Retinal pigment epithelial cell (primary cell): ENCODE measurements around the gene COMP.

ENCODE experiments used
- DNase-seq: peaks from one replicate; pipeline ENCODE4 v3.0.0-alpha.2; 2010; ENCODE audit warnings: low read depth
- H3K4me3 ChIP-seq: 2 replicates; pipeline ENCODE4 v1.5.1; 2011; ENCODE audit warnings: mild to moderate bottlenecking, low read length, control low read depth, moderate library complexity
- TF ChIP-seq, protein P1 (sequence below): conservative IDR thresholded peaks from 2 replicates; pipeline ENCODE4 v1.5.1; 2011; ENCODE audit warnings: low read depth, low read length, control low read depth, inconsistent platforms

Gene COMP

DNA sequence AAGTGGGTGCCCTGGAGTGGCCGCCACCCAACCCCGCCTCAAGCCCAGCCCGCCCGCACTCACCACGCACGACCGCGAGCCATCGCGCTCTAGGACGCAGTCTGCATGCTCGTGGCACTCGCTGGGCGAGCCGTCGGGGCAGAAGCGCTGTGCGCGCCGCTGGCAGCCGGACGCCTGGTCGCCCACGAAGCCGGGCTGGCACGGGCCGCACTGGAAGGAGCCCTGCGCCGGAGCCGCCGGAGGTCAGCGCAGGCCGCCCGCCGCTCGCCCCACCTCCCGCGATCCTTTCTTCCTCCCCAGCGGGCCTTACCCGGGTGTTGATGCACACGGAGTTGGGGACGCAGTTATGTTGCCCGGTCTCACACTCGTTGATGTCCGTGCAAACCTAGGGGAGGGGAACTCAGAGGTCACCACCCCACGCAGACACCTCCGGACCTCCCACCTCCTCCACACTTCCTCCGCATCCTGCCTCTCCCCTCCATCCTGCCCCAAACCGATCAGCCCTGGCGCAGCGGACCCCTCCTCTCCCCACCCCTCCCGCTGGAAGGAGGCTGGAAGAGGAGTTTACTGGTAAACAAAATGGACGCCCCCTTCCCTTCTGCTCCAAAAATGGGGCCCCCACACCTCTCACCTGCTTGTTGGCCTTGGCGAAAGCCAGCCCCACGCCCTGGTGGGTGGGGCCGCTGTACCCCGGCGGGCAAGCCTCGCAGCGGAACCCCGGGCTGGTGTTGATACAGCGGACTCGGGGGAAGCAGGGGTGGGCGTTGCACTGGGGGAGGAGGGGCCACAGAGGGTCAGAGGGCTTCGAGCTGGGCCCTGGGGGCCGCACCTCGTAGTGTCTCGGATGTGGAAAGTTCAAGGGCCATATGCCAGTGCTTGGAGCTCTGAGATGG lies 2.3 kb downstream of the COMP start:
- TF ChIP-seq, protein P1, sequence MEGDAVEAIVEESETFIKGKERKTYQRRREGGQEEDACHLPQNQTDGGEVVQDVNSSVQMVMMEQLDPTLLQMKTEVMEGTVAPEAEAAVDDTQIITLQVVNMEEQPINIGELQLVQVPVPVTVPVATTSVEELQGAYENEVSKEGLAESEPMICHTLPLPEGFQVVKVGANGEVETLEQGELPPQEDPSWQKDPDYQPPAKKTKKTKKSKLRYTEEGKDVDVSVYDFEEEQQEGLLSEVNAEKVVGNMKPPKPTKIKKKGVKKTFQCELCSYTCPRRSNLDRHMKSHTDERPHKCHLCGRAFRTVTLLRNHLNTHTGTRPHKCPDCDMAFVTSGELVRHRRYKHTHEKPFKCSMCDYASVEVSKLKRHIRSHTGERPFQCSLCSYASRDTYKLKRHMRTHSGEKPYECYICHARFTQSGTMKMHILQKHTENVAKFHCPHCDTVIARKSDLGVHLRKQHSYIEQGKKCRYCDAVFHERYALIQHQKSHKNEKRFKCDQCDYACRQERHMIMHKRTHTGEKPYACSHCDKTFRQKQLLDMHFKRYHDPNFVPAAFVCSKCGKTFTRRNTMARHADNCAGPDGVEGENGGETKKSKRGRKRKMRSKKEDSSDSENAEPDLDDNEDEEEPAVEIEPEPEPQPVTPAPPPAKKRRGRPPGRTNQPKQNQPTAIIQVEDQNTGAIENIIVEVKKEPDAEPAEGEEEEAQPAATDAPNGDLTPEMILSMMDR = no peak
- no peak for DNase-seq
- no peak overlapping the region for H3K4me3 ChIP-seq

DNA sequence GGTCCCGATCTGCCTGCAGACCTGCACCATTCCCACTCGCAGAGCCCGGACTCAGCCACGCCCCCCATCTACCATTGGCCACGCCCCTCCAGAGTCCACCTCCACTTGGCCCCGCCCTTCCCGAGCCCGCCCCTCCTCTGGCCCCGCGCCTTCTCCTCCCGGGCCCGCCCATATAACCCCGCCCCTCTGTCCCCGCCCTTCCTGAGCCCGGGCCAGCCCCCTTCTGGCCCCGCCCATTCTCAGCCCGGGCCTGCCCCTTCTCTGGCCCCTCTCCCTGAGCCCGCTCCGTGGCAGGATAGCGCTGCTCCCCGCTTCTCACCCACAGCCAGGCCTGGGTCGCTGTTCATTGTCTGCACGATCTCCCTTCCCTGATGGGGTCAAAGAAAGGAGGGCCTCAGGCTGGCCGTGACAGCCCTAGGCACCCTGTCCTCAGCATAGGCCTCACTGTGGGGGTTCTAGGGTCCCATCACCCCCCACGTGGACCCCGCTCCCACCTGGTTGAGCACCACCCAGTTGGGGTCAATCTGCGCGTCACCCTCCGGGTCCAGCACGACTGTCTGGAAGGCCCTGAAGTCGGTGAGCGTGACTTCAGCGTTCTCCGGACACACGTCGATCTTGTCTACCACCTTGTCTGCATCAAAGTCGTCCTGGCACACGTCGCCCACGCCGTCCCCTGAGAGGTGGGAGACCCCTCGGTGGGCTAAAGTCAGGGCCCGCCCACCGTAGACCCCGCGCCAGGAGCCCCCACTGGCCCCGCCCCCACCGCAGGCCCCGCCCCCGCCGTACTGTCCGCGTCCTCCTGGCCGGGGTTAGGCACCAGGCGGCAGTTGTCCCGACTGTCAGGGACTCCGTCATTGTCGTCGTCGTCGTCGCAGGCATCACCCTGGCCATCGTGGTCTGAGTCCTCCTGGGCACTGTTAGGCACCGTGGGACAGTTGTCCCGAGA lies 5.7 kb downstream of the COMP start:
- TF ChIP-seq, protein P1 = no peak
- DNase-seq = no peak
- H3K4me3 ChIP-seq = no peak overlapping the region

DNA sequence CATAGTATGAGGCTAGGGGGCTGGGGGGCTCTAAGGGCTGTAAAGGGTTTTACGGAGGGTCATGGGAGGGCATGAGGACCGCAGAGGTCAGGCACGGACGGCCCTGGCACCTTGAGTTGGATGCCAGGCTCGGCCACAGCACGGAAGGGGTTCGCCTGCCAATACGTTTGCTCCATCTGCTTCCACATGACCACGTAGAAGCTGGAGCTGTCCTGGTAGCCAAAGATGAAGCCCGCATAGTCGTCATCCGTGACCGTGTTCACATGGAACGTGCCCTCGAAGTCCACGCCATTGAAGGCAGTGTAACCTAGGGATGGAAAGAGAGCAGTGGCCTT lies 6.4 kb downstream of the COMP start:
- TF ChIP-seq, protein P1 = no peak
- DNase-seq = no peak
- no peak overlapping the region for H3K4me3 ChIP-seq

DNA sequence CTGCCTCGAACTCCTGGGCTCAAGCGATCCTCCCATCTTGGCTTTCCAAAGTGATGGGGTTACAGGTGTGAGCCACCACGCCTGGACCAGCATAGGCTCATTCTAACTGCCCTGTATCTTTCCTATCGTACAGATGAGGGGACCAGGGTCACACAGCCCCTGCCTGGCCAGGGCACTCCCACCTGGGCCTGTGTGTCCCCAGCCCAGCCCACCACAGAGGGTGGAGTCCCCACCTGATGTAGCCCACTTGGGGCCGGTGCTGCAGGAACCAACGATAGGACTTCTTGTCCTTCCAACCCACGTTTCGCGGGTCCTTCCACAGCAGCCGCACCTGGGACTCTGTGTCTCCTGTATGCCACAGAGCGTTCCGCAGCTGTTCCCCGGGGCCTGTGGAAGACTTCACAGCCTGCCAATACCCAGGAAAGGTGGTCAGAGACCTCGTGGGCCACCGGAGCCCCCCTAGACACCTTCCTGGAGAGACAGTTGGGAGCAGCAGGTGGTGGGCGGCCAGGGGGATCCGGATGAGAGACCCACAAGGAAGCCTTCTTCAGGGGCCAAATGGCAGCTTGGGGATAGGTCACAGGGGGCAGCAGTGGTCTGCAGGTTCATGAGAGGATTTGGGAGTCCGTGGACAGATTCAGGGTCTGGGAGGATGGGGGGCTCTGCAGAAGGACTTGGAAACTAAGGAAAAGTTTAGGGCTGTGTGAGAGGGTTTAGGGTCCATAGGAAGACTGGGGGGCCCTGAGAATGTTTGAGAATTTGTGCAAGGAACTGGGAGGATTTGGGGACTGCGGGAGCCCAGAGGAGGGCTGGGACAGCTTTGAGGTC lies 6.9 kb downstream of the COMP start:
- no peak for DNase-seq
- no peak overlapping the region for H3K4me3 ChIP-seq
- TF ChIP-seq, protein P1 = no peak

DNA sequence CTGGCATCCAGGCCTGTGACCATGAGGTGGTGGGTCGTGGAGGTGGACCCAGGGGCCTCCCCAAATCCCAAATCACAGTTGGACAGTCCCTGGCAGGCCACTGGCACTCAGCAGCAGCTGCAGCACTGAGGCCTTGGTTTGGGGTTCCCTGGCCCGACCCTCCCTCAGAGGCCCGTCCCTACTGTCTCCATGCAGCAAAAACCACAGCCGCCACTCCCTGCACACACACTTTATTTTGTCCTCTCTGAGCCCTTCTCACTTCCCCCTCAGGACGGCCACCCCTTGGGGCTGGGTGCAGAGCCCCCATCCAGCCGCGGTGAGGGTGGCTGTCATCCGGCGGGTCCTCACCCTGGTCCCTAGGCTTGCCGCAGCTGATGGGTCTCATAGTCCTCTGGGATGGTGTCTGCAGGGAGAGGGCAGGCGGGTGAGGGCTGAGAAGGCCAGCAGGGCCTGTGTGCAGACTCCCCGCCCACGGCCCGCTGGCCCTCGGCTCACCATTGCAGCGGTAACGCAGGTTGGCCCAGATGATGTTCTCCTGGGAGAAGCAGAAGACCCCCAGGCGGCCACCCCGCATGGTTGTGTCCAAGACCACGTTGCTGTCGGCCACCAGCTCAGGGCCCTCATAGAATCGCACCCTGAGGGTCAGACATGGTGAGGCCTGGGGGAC lies 8.4 kb downstream of the COMP start:
- no peak for DNase-seq
- H3K4me3 ChIP-seq = no peak overlapping the region
- TF ChIP-seq, protein P1 = no peak

DNA sequence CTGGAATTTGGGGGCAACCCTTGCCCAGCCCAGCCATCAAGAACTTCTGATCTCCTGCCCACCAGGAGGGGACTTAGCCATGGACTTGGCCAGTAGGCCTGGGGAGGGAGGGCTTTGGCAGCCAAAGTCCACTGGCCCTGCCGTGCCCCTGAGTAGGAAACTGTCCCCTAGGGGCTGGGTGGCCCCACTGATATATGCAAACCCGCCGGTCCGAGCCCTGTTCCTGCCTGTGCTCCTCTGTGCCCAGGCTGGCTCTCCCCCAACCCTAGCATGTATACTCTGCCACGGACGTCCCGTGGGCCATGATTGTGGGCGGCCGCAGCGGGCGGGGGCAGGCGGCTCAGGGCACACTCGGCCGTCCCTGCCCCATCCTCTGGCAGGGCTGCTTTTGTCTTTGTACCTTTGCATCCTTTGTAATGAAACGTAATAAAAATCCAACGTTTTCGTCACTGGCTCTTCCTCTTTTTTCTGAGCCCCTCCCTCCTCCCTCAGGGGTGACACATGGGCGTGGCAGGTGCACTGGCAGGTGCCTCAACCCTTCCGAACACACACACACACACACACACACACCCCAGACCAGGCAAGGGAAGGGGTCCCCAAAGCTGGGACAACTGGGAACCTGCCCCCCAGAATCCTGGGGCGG lies 9.1 kb downstream of the COMP start:
- TF ChIP-seq, protein P1 = no peak
- H3K4me3 ChIP-seq = no peak overlapping the region
- DNase-seq = no peak
